ENCODE measurements around the gene PCGF2.

Gene PCGF2

GRCh38 chr17:38751144-38751807 lies 3.1 kb upstream of the PCGF2 start:
- DNase-seq (ENCODE audit: low read depth), result no peak

GRCh38 chr17:38750312-38751121 lies 2.4 kb upstream of the PCGF2 start:
- no peak for DNase-seq (ENCODE audit: low read depth)

GRCh38 chr17:38750044-38750311 lies 1.8 kb upstream of the PCGF2 start:
- no peak for DNase-seq (ENCODE audit: low read depth)

GRCh38 chr17:38749223-38750043 lies 1.3 kb upstream of the PCGF2 start:
- no peak for DNase-seq (ENCODE audit: low read depth)

- DNase-seq (ENCODE audit: low read depth), result no peak
Measured at GRCh38 chr17:38748892-38749222, 721 bp upstream of the PCGF2 start.

GRCh38 chr17:38747463-38748148 lies 530 bp downstream of the PCGF2 start:
- no peak for DNase-seq (ENCODE audit: low read depth)

- DNase-seq (ENCODE audit: low read depth), result no peak
Measured at GRCh38 chr17:38746849-38747462, 1.2 kb downstream of the PCGF2 start.

GRCh38 chr17:38746004-38746848 lies 1.9 kb downstream of the PCGF2 start:
- no peak for DNase-seq (ENCODE audit: low read depth)

GRCh38 chr17:38745545-38745944 lies 2.6 kb downstream of the PCGF2 start:
- DNase-seq (ENCODE audit: low read depth), result no peak

- no peak for DNase-seq (ENCODE audit: low read depth)
Measured at GRCh38 chr17:38743556-38744171, 4.5 kb downstream of the PCGF2 start.

GRCh38 chr17:38742411-38743308 lies 5.5 kb downstream of the PCGF2 start:
- no peak for DNase-seq (ENCODE audit: low read depth)

GRCh38 chr17:38741921-38742410 lies 6.2 kb downstream of the PCGF2 start:
- DNase-seq (ENCODE audit: low read depth), result no peak

GRCh38 chr17:38741461-38741860 lies 6.7 kb downstream of the PCGF2 start:
- DNase-seq (ENCODE audit: low read depth), result no peak

- no peak for DNase-seq (ENCODE audit: low read depth)
Measured at GRCh38 chr17:38740806-38741205, 7.3 kb downstream of the PCGF2 start.

- DNase-seq (ENCODE audit: low read depth), result no peak
Measured at GRCh38 chr17:38740044-38740443, 8.1 kb downstream of the PCGF2 start.

- DNase-seq (ENCODE audit: low read depth), result no peak
Measured at GRCh38 chr17:38739305-38739704, 8.8 kb downstream of the PCGF2 start.

- DNase-seq (ENCODE audit: low read depth), result no peak
Measured at GRCh38 chr17:38738686-38739085, 9.4 kb downstream of the PCGF2 start.

- no peak for DNase-seq (ENCODE audit: low read depth)
Measured at GRCh38 chr17:38738007-38738662, 10.0 kb downstream of the PCGF2 start.
